ENCODE results near the gene RBM4.
"Not testable (repeated sequence)": the region's sequence is repeated elsewhere in the genome, so short reads cannot be mapped to it uniquely, and the experiment has no call there.

The RBM4 gene

GRCh38 chr11:66617155-66617834 lies 21.2 kb upstream of the RBM4 start:
- no peak for DNase-seq

GRCh38 chr11:66619080-66619554 lies 19.4 kb upstream of the RBM4 start:
- DNase-seq, result no peak

GRCh38 chr11:66624450-66624849 lies 14.1 kb upstream of the RBM4 start:
- no peak for DNase-seq

GRCh38 chr11:66625041-66625751 lies 13.3 kb upstream of the RBM4 start:
- DNase-seq, result no peak

GRCh38 chr11:66625752-66626149 lies 12.8 kb upstream of the RBM4 start:
- DNase-seq, result no peak

- DNase-seq, result no peak
Measured at GRCh38 chr11:66626382-66626781, 12.1 kb upstream of the RBM4 start.

- DNase-seq, result no peak
Measured at GRCh38 chr11:66626926-66627325, 11.6 kb upstream of the RBM4 start.

- no peak for DNase-seq
Measured at GRCh38 chr11:66628061-66628603, 10.4 kb upstream of the RBM4 start.

GRCh38 chr11:66629356-66629755 lies 9.1 kb upstream of the RBM4 start:
- DNase-seq, result no peak

GRCh38 chr11:66631883-66632282 lies 6.6 kb upstream of the RBM4 start:
- DNase-seq, result no peak

- DNase-seq, result no peak
Measured at GRCh38 chr11:66632952-66633351, 5.6 kb upstream of the RBM4 start.

- no peak for DNase-seq
Measured at GRCh38 chr11:66636411-66636810, 2.1 kb upstream of the RBM4 start.

GRCh38 chr11:66637557-66638176 lies 836 bp upstream of the RBM4 start:
- peak; percentile 21 for DNase-seq

- peak; percentile 21 for DNase-seq
Measured at GRCh38 chr11:66639066-66639813, 737 bp downstream of the RBM4 start.

GRCh38 chr11:66639814-66640340 lies 1.4 kb downstream of the RBM4 start:
- DNase-seq, result not testable (repeated sequence)

GRCh38 chr11:66641834-66642233 lies 3.3 kb downstream of the RBM4 start:
- DNase-seq, result no peak

- DNase-seq, result no peak
Measured at GRCh38 chr11:66643745-66644437, 5.4 kb downstream of the RBM4 start.

GRCh38 chr11:66646828-66647227 lies 8.3 kb downstream of the RBM4 start:
- DNase-seq, result no peak

- no peak for DNase-seq
Measured at GRCh38 chr11:66649903-66650302, 11.4 kb downstream of the RBM4 start.

- DNase-seq, result no peak
Measured at GRCh38 chr11:66651016-66651415, 12.5 kb downstream of the RBM4 start.

- no peak for DNase-seq
Measured at GRCh38 chr11:66652651-66653050, 14.1 kb downstream of the RBM4 start.

GRCh38 chr11:66653123-66653522 lies 14.6 kb downstream of the RBM4 start:
- no peak for DNase-seq
